Liver (tissue), 9 donors: ENCODE measurements around the gene DNAJB4. TPM values are rescaled to one million over a fixed set of nuclear protein-coding genes. Genes with fewer than 3 reads are reported as not detected.

Experiments
- DNase-seq: peaks from one replicate; pipeline ENCODE4 v3.0.0-alpha.2; 2017; ENCODE audit warnings: low spot score
- H3K27ac ChIP-seq, 2 donors: one replicate each; pipeline ENCODE4 v1.7.0; 2013; ENCODE audit warnings: inconsistent platforms in 2 of 2, low read length in 2 of 2, control low read depth in 1 of 2, low read depth in 1 of 2, mild to moderate bottlenecking in 1 of 2
- H3K27me3 ChIP-seq, 4 donors: one replicate each; pipeline versions ENCODE4 v1.6.1 to v1.7.0; 2013; ENCODE audit warnings: low read length in 3 of 4, inconsistent platforms in 1 of 4, mild to moderate bottlenecking in 1 of 4, moderate library complexity in 1 of 4; ENCODE audit not compliant: control insufficient read depth in 4 of 4, insufficient read depth in 4 of 4
- H3K36me3 ChIP-seq, 4 donors: one replicate each; pipeline versions ENCODE4 v1.6.1 to v1.7.0; 2013; ENCODE audit warnings: low read length in 3 of 4, mild to moderate bottlenecking in 3 of 4, low read depth in 1 of 4, moderate library complexity in 1 of 4; ENCODE audit not compliant: control insufficient read depth in 4 of 4, insufficient read depth in 3 of 4
- H3K4me1 ChIP-seq, 4 donors: one replicate each; pipeline versions ENCODE4 v1.6.1 to v1.7.0; 2013; ENCODE audit warnings: low read length in 3 of 4, mild to moderate bottlenecking in 3 of 4, moderate library complexity in 1 of 4; ENCODE audit not compliant: control insufficient read depth in 4 of 4, insufficient read depth in 4 of 4
- H3K4me3 ChIP-seq, 3 donors: one replicate each; pipeline versions ENCODE4 v1.6.1 to v1.7.0; 2013; ENCODE audit warnings: low read length in 3 of 3, control low read depth in 1 of 3, low read depth in 1 of 3, mild to moderate bottlenecking in 1 of 3
- H3K9ac ChIP-seq, 2 donors: one replicate each; pipeline ENCODE4 v1.7.0; 2013; ENCODE audit warnings: low read length in 2 of 2, mild to moderate bottlenecking in 2 of 2, moderate library complexity in 2 of 2, control low read depth in 1 of 2, low read depth in 1 of 2
- H3K9me3 ChIP-seq, 4 donors: one replicate each; pipeline versions ENCODE4 v1.6.1 to v1.7.0; 2013; ENCODE audit warnings: low read length in 3 of 4; ENCODE audit not compliant: control insufficient read depth in 4 of 4
- EGR1 ChIP-seq, 2 donors: IDR thresholded peaks; 2 replicates each; pipeline ENCODE4 v1.6.1; 2016 to 2018; ENCODE audit warnings: antibody characterized with exemption in 2 of 2, low read depth in 2 of 2
- FOXA1 ChIP-seq: IDR thresholded peaks from 2 replicates; pipeline ENCODE4 v1.6.1; 2016; ENCODE audit warnings: antibody characterized with exemption
- FOXA2 ChIP-seq: IDR thresholded peaks from 2 replicates; pipeline ENCODE4 v1.6.1; 2016; ENCODE audit warnings: antibody characterized with exemption
- GABPA ChIP-seq, 2 donors: IDR thresholded peaks in 1 of 2; conservative IDR thresholded peaks in 1 of 2; 2 replicates each; pipeline ENCODE4 v1.6.1; 2016; ENCODE audit warnings: antibody characterized with exemption in 2 of 2, mild to moderate bottlenecking in 1 of 2, moderate library complexity in 1 of 2
- HNF4A ChIP-seq, 2 donors: conservative IDR thresholded peaks; 2 replicates each; pipeline ENCODE4 v1.6.1; 2016; ENCODE audit warnings: antibody characterized with exemption in 2 of 2, mild to moderate bottlenecking in 2 of 2
- HNF4G ChIP-seq: IDR thresholded peaks from 2 replicates; pipeline ENCODE4 v1.6.1; 2016; ENCODE audit warnings: antibody characterized with exemption
- JUND ChIP-seq, 2 donors: IDR thresholded peaks; 2 replicates each; pipeline ENCODE4 v1.6.1; 2016; ENCODE audit warnings: antibody characterized with exemption in 2 of 2
- NR2F2 ChIP-seq: IDR thresholded peaks from 2 replicates; pipeline ENCODE4 v1.6.1; 2016; ENCODE audit warnings: antibody characterized with exemption
- RXRA ChIP-seq, 2 donors: IDR thresholded peaks; 2 replicates each; pipeline ENCODE4 v1.6.1; 2017 to 2018; ENCODE audit warnings: antibody characterized with exemption in 2 of 2, mild to moderate bottlenecking in 1 of 2
- SP1 ChIP-seq: IDR thresholded peaks from 2 replicates; pipeline ENCODE4 v1.6.1; 2018; ENCODE audit warnings: antibody characterized with exemption, mild to moderate bottlenecking
- TAF1 ChIP-seq: conservative IDR thresholded peaks from 2 replicates; pipeline ENCODE4 v1.6.1; 2016; ENCODE audit warnings: antibody characterized with exemption, mild to moderate bottlenecking
- YY1 ChIP-seq: IDR thresholded peaks from 2 replicates; pipeline ENCODE4 v1.6.1; 2016; ENCODE audit warnings: antibody characterized with exemption, mild to moderate bottlenecking
- WGBS: extraction: QIAGEN DNeasy Blood & Tissue Kit; methylation state at CpG from one replicate; pipeline ENCODE4 v1.1.7; 2013; 5-methylcytosine and 5-hydroxymethylcytosine counted together
- polyA plus RNA-seq, 2 donors: library from polyadenylated mRNA; stranded (reverse) in 1 of 2; unstranded in 1 of 2; fragments of 200-250 nt in 1 of 2; fragments of >200 nt in 1 of 2; fragmentation: Nextera tagmentation in 1 of 2; extraction: Ambion mirVana in 1 of 2; gene quantifications; one replicate each; pipeline versions ENCODE4 v1.2.1 to v1.2.3, GENCODE V29; 2013 to 2015
- total RNA-seq, 2 donors: library from RNA; depleted of rRNA; stranded (reverse); fragments of >200 nt; gene quantifications; one replicate each; pipeline ENCODE4 v1.2.3, GENCODE V29; 2014
- TF ChIP-seq, protein P1 (sequence below): IDR thresholded peaks from 2 replicates; pipeline ENCODE4 v1.6.1; 2016; ENCODE audit warnings: antibody characterized with exemption
- TF ChIP-seq, protein P2 (sequence below): IDR thresholded peaks from 2 replicates; pipeline ENCODE4 v1.6.1; 2016; ENCODE audit warnings: antibody characterized with exemption
- TF ChIP-seq, protein P3 (sequence below): fragments of 150-350 bp; IDR thresholded peaks from 2 replicates; pipeline ENCODE4 v1.5.1; 2017; ENCODE audit warnings: improper control_type of control experiment, low read depth, low read length; ENCODE audit not compliant: missing input control
- TF ChIP-seq, protein P4 (sequence below): IDR thresholded peaks from 2 replicates; pipeline ENCODE4 v1.6.1; 2016; ENCODE audit warnings: antibody characterized with exemption, mild to moderate bottlenecking
- TF ChIP-seq, protein P5 (sequence below): IDR thresholded peaks from 2 replicates; pipeline ENCODE4 v1.6.1; 2016; ENCODE audit warnings: antibody characterized with exemption
- donor health status: healthy.
- donor health status: healthy.
- donor health status: healthy.
- donor health status: healthy.
- donor health status: healthy.

Gene DNAJB4
- total and polyA plus RNA-seq, 4 donors: 5.7 to 21.6 (median 10.0) TPM

DNA sequence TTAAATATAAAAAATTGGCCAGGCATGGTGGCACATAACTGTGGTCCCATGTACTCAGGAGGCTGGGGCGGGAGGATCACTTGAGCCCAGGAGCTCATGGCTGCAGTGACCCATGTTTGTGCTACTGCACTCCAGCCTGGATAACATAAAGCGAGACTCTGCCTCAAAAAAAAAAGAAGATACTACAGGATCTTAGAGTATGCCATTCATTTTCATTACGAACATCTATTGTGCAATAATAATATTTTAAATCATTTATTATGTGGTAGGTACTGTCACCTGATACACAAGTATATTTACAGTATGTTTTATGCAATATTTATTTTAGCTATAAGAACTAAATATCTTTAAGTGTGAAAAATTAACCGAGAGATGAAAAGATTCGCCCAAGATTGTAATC, 31.7 kb downstream of the DNAJB4 start:
- Histone ChIP-seq H3K36me3 (no peaks in the 10 kb centered on the region), H3K4me3 (no peak overlapping the region), H3K27ac (no peak overlapping the region), H3K9ac (no peak overlapping the region), H3K27me3 (no peaks in the 10 kb centered on the region), H3K4me1 (no peaks in the 10 kb centered on the region), H3K9me3 (no peaks in the 10 kb centered on the region)
- TF ChIP-seq SP1 (no peak), YY1 (no peak), HNF4G (no peak), EGR1 (IDR thresholded peaks at IDR 0.05; ENCODE audit: low read depth in 2 of 2) (no peak), TAF1 (no peak), NR2F2 (no peak), JUND (IDR thresholded peaks at IDR 0.05) (no peak), GABPA (IDR thresholded peaks at IDR 0.05 in 1 of 2, conservative IDR thresholded peaks at IDR 0.05 in 1 of 2) (no peak), FOXA2 (no peak), RXRA (IDR thresholded peaks at IDR 0.05) (no peak), HNF4A (conservative IDR thresholded peaks at IDR 0.05) (no peak)
- TF ChIP-seq, protein P1, sequence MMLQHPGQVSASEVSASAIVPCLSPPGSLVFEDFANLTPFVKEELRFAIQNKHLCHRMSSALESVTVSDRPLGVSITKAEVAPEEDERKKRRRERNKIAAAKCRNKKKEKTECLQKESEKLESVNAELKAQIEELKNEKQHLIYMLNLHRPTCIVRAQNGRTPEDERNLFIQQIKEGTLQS: no peak
- TF ChIP-seq, protein P2, sequence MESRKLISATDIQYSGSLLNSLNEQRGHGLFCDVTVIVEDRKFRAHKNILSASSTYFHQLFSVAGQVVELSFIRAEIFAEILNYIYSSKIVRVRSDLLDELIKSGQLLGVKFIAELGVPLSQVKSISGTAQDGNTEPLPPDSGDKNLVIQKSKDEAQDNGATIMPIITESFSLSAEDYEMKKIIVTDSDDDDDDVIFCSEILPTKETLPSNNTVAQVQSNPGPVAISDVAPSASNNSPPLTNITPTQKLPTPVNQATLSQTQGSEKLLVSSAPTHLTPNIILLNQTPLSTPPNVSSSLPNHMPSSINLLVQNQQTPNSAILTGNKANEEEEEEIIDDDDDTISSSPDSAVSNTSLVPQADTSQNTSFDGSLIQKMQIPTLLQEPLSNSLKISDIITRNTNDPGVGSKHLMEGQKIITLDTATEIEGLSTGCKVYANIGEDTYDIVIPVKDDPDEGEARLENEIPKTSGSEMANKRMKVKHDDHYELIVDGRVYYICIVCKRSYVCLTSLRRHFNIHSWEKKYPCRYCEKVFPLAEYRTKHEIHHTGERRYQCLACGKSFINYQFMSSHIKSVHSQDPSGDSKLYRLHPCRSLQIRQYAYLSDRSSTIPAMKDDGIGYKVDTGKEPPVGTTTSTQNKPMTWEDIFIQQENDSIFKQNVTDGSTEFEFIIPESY: no peak
- TF ChIP-seq, protein P3, sequence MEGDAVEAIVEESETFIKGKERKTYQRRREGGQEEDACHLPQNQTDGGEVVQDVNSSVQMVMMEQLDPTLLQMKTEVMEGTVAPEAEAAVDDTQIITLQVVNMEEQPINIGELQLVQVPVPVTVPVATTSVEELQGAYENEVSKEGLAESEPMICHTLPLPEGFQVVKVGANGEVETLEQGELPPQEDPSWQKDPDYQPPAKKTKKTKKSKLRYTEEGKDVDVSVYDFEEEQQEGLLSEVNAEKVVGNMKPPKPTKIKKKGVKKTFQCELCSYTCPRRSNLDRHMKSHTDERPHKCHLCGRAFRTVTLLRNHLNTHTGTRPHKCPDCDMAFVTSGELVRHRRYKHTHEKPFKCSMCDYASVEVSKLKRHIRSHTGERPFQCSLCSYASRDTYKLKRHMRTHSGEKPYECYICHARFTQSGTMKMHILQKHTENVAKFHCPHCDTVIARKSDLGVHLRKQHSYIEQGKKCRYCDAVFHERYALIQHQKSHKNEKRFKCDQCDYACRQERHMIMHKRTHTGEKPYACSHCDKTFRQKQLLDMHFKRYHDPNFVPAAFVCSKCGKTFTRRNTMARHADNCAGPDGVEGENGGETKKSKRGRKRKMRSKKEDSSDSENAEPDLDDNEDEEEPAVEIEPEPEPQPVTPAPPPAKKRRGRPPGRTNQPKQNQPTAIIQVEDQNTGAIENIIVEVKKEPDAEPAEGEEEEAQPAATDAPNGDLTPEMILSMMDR: no peak
- TF ChIP-seq, protein P4, sequence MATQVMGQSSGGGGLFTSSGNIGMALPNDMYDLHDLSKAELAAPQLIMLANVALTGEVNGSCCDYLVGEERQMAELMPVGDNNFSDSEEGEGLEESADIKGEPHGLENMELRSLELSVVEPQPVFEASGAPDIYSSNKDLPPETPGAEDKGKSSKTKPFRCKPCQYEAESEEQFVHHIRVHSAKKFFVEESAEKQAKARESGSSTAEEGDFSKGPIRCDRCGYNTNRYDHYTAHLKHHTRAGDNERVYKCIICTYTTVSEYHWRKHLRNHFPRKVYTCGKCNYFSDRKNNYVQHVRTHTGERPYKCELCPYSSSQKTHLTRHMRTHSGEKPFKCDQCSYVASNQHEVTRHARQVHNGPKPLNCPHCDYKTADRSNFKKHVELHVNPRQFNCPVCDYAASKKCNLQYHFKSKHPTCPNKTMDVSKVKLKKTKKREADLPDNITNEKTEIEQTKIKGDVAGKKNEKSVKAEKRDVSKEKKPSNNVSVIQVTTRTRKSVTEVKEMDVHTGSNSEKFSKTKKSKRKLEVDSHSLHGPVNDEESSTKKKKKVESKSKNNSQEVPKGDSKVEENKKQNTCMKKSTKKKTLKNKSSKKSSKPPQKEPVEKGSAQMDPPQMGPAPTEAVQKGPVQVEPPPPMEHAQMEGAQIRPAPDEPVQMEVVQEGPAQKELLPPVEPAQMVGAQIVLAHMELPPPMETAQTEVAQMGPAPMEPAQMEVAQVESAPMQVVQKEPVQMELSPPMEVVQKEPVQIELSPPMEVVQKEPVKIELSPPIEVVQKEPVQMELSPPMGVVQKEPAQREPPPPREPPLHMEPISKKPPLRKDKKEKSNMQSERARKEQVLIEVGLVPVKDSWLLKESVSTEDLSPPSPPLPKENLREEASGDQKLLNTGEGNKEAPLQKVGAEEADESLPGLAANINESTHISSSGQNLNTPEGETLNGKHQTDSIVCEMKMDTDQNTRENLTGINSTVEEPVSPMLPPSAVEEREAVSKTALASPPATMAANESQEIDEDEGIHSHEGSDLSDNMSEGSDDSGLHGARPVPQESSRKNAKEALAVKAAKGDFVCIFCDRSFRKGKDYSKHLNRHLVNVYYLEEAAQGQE: no peak
- TF ChIP-seq, protein P5, sequence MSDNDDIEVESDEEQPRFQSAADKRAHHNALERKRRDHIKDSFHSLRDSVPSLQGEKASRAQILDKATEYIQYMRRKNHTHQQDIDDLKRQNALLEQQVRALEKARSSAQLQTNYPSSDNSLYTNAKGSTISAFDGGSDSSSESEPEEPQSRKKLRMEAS: no peak
- no peak for DNase-seq
- 77% methylated on average over 5 of the region's 5 CpGs for WGBS

DNA sequence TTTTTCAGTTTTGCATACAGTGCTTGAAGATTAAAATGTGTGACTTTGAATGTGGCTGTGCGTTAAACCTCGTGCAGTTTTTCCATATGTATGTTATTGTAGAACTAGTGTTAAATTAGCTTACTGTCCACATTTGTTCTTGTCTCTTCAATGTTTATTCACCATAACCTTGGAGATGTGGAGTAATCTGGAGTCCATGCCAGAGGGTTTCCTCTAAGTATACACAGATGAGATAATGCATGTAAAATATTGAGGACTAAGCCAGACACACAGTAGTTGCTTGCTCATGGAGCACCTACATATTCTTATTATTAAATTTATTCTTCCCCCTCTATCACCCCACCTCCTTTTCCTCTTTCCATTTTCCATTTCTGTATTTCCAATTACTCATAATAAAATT, 33.3 kb downstream of the DNAJB4 start:
- H3K9ac ChIP-seq: no peak overlapping the region
- no peak overlapping the region for H3K27ac ChIP-seq
- H3K27me3 ChIP-seq: no peaks in the 10 kb centered on the region
- H3K9me3 ChIP-seq: no peaks in the 10 kb centered on the region
- no peak overlapping the region for H3K4me3 ChIP-seq
- 80% methylated on average over 2 of the region's 2 CpGs for WGBS
- H3K4me1 ChIP-seq: no peaks in the 10 kb centered on the region
- no peaks in the 10 kb centered on the region for H3K36me3 ChIP-seq
- no peak for DNase-seq
- TF ChIP-seq JUND (IDR thresholded peaks at IDR 0.05): no peak
- TF ChIP-seq HNF4G: no peak
- TF ChIP-seq FOXA2: no peak
- no peak for TF ChIP-seq TAF1
- TF ChIP-seq HNF4A (conservative IDR thresholded peaks at IDR 0.05): no peak
- no peak for TF ChIP-seq EGR1 (IDR thresholded peaks at IDR 0.05; ENCODE audit: low read depth in 2 of 2)
- no peak for TF ChIP-seq FOXA1
- TF ChIP-seq, protein P3: no peak
- no peak for TF ChIP-seq YY1
- TF ChIP-seq, protein P5: no peak
- TF ChIP-seq, protein P2: no peak
- TF ChIP-seq, protein P1: no peak
- no peak for TF ChIP-seq SP1
- no peak for TF ChIP-seq RXRA (IDR thresholded peaks at IDR 0.05)
